ENCODE results near the gene WWOX. TPM values are rescaled to one million over a fixed set of nuclear protein-coding genes. Genes with fewer than 3 reads are reported as not detected.

Gene WWOX
- total and polyA plus RNA-seq, 2 of the 13 experiments (the other 11 are each of a cell fraction or from before 2014, with no cell fraction given), result 9.1 to 37.4 TPM

DNA sequence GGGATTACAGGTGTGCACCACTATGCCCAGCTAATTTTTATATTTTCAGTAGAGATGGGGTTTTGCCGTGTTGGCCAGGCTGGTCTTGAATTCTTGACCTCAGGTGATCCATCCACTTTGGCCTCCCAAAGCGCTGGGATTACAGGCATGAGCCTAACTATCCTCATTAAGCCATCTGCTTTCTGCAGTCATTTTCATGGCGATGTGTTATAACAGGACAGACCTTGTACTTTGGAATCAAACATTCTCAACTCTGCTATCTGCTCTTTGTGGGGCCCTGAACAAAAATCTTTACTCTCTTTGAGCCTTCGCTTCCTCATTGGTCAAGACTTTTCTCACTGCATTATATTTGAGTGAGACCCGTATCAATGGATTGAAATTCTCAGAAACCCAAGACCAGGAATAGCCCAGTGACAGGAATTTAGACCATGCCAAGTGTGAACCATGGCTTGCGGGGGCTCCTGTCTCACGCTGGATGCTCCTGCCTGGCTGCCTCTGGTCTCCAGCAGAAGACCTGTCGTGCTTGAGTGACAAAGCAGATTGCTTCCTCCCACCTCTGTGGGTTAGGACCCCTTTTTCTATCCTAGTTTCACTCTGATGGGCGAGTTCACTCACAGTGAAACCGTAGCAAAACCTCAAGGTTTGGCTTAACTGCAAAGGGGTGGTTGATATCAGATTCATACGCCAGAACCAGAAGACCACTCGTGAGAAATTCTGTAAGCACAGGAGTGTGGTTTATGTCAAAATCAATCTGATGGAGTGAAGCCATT, 982.0 kb downstream of the WWOX start (continued):
- no peak; the same call in 1 of the 2 replicates for TF ChIP-seq ZNF281 (CRISPR knock-in tag; IDR thresholded peaks at IDR 0.05; ENCODE audit: borderline replicate concordance)
- TF ChIP-seq, protein P1, sequence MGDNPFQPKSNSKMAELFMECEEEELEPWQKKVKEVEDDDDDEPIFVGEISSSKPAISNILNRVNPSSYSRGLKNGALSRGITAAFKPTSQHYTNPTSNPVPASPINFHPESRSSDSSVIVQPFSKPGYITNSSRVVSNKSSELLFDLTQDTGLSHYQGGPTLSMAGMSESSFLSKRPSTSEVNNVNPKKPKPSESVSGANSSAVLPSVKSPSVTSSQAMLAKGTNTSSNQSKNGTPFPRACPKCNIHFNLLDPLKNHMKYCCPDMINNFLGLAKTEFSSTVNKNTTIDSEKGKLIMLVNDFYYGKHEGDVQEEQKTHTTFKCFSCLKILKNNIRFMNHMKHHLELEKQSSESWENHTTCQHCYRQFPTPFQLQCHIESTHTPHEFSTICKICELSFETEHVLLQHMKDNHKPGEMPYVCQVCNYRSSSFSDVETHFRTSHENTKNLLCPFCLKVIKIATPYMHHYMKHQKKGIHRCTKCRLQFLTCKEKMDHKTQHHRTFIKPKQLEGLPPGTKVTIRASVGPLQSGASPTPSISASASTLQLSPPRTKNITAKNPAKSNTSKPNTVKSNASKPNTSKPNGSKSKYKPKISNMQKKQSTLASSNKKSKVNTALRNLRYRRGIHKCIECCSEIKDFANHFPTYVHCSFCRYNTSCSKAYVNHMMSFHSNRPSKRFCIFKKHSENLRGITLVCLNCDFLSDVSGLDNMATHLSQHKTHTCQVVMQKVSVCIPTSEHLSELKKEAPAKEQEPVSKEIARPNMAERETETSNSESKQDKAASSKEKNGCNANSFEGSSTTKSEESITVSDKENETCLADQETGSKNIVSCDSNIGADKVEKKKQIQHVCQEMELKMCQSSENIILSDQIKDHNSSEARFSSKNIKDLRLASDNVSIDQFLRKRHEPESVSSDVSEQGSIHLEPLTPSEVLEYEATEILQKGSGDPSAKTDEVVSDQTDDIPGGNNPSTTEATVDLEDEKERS (CRISPR knock-in tag; IDR thresholded peaks at IDR 0.05), result no peak
- TF ChIP-seq KDM3A (CRISPR knock-in tag; IDR thresholded peaks at IDR 0.05; ENCODE audit: low read depth), result no peak
- no peak for TF ChIP-seq BRCA1 (CRISPR knock-in tag; IDR thresholded peaks at IDR 0.05)
- TF ChIP-seq SALL2 (CRISPR knock-in tag; IDR thresholded peaks at IDR 0.05), result no peak
- TF ChIP-seq ZBTB20 (CRISPR knock-in tag; IDR thresholded peaks at IDR 0.05; ENCODE audit: borderline replicate concordance, low read depth), result no peak
- no peak for TF ChIP-seq PHF5A (CRISPR knock-in tag; IDR thresholded peaks at IDR 0.05; ENCODE audit: low read depth, unreplicated experiment)
- no peak for TF ChIP-seq RAD21 (CRISPR knock-in tag; IDR thresholded peaks at IDR 0.05)
- TF ChIP-seq, protein P2, sequence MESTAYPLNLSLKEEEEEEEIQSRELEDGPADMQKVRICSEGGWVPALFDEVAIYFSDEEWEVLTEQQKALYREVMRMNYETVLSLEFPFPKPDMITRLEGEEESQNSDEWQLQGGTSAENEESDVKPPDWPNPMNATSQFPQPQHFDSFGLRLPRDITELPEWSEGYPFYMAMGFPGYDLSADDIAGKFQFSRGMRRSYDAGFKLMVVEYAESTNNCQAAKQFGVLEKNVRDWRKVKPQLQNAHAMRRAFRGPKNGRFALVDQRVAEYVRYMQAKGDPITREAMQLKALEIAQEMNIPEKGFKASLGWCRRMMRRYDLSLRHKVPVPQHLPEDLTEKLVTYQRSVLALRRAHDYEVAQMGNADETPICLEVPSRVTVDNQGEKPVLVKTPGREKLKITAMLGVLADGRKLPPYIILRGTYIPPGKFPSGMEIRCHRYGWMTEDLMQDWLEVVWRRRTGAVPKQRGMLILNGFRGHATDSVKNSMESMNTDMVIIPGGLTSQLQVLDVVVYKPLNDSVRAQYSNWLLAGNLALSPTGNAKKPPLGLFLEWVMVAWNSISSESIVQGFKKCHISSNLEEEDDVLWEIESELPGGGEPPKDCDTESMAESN (CRISPR knock-in tag; conservative IDR thresholded peaks at IDR 0.05), result 0 out of 2 replicates have a peak, but pooled peaks have one; percentile 37
- no peak for TF ChIP-seq ZNF792 (CRISPR knock-in tag; IDR thresholded peaks at IDR 0.05)
- TF ChIP-seq ZSCAN25 (CRISPR knock-in tag; IDR thresholded peaks at IDR 0.05), result no peak
- TF ChIP-seq ARHGAP35 (CRISPR knock-in tag; IDR thresholded peaks at IDR 0.05; ENCODE audit: borderline replicate concordance), result no peak
- no peak for TF ChIP-seq ZNF441 (CRISPR knock-in tag; IDR thresholded peaks at IDR 0.05; ENCODE audit: borderline replicate concordance)
- TF ChIP-seq NFE2 (CRISPR knock-in tag; IDR thresholded peaks at IDR 0.05), result no peak
- no peak for TF ChIP-seq THAP9 (CRISPR knock-in tag; IDR thresholded peaks at IDR 0.05; ENCODE audit: borderline replicate concordance)
- no peak for TF ChIP-seq ZNF18 (CRISPR knock-in tag; IDR thresholded peaks at IDR 0.05; ENCODE audit: insufficient replicate concordance)
